ENCODE data around the gene PIWIL1.

- TF ChIP-seq POLR2A (IDR thresholded peaks at IDR 0.05; ENCODE audit: low read length) (no peak), GATA1 (IDR thresholded peaks at IDR 0.05; ENCODE audit: low read depth, low read length) (no peak)
Observed at GRCh38 chr12:130356222-130356621, 18.5 kb downstream of the PIWIL1 start.

Measured in erythroblast (primary cell).